A204.1 (cell line): ENCODE data around the gene SH3BP5.

Source experiments
- FAIRE-seq: peaks from 2 replicates; lab custom pipeline; 2012; peaks lifted over from hg19 to GRCh38; lab: Jason Lieb, UNC

SH3BP5 gene

GRCh38 chr3:15297608-15298350 lies 34.6 kb downstream of the SH3BP5 start:
- no peak for FAIRE-seq

DNA sequence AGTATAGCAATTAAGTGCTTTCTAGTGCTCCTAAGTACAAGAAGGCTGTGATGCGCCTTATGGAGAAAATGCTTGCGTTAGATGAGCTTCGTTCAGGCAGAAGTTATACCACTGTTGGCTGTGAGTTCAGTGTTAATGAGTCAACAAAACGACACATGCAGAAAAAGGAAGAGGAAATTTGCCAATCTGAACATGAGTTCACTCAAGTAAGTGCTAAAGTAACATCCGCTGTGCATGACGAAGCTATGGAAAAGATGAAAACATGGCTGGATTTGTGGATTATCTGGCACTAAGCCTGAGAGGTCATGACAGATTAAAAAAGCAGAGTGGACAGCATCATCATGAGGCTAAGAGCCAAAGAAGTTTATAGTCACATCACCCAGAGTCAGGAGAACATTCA lies 36.9 kb downstream of the SH3BP5 start:
- FAIRE-seq: no peak

- no peak for FAIRE-seq
These were observed 37.5 kb downstream of the SH3BP5 start for GRCh38 chr3:15294929-15295328.

- no peak for FAIRE-seq
These were observed 39.4 kb downstream of the SH3BP5 start for GRCh38 chr3:15292765-15293522.

DNA sequence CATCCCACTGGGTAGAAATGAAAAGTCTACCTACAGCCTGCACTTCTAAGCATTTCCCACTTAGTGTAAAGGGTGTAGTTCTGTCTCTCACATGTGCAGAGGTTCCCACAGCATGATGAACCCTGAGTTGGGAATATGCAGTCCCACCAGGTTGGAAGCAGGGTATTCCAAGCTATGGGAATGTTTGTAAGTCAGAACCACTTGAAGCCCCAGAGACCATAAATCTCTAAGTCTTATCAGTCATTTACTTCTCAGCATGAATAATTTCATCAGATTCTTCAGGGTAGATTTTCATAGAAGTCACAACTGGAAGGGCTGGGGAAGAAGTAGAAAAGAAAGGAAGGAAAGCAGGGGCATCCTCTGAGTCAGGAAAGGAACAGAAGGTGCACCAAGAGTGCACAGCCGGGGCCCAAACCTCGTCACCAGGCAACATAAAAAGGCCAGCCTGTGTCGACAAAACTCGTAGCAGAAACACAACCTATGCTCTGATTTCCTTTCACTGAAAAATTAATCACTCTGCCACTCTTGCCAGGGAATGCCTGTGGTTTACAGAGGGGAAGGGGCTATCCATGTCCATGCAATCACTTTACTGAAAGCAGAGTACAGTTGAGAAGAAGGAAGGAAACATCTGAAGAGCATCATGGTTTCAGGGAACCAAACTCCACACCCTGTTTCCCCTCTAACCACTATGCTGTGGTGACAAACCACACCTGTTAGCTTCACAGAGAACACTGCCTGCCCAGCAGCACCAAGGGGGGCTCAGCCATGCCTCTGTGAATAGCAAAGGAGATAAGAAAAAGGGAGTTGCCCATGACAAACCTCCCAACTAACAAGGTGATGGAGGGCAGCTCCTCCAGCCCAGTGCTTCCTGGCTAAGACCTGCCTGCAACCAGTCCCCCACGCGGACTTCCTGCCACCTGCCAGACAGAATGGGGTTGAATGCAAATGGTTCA lies 40.5 kb downstream of the SH3BP5 start:
- no peak for FAIRE-seq

GRCh38 chr3:15290736-15291135 lies 41.6 kb downstream of the SH3BP5 start:
- FAIRE-seq: no peak

DNA sequence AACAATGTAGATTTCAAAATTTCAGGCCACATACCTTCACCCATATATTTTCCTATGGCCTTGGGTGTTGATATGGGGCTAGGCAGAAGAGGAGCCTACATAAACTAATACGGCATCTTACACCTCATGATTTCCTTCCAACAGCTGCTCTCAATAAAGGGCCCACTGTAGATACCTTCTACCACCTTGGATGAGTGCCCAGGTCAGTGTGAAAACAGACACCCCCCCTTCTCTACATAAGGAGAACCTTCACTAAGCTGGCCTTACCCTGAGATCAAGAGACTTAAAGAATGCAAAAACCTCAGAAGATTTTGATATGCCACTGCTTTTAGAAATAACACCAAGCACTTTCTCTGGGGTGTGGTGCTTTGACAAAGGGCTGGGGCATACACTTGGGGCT lies 42.7 kb downstream of the SH3BP5 start:
- FAIRE-seq: no peak

- no peak for FAIRE-seq
These were observed 43.9 kb downstream of the SH3BP5 start for GRCh38 chr3:15288331-15289035.

- no peak for FAIRE-seq
These were observed 44.6 kb downstream of the SH3BP5 start for GRCh38 chr3:15287565-15288330.

GRCh38 chr3:15286022-15286421 lies 46.4 kb downstream of the SH3BP5 start:
- FAIRE-seq: no peak

DNA sequence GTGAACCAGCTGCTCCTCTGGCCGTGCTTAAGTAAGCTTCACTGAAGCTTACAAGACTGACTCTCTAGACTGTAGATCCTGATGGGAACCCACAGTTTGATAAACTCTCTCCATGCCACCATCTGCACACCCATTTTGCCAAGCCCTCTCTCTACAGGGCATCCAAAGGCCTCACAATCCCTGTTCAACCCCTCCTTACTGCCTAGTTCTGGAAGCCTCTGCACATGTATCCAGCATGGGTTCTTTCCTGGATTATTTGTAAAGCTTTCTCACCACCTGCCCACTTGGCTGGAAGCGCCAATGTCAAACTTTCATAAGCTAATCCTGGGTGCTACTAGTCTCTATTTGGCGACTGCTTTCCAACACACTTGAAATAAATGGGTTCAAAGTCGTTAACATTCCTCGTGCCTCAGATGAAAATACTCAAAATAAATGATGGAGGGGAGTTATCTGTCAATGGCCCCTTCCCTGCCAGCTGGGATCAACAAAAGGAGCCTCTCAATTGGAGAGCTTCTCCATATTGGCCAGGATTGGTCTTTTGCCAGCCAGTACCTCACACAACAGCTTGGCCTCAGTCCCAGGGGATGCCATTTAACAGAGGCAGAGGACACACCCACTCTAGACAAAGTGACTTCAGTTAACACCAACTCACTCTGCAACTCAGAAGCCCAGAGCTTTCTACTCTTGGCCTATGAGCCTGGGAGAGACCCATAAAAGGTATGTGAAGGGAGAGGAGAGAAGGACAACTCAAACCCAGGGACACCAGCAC lies 48.1 kb downstream of the SH3BP5 start:
- no peak for FAIRE-seq

- no peak for FAIRE-seq
These were observed 48.7 kb downstream of the SH3BP5 start for GRCh38 chr3:15283702-15284101.

DNA sequence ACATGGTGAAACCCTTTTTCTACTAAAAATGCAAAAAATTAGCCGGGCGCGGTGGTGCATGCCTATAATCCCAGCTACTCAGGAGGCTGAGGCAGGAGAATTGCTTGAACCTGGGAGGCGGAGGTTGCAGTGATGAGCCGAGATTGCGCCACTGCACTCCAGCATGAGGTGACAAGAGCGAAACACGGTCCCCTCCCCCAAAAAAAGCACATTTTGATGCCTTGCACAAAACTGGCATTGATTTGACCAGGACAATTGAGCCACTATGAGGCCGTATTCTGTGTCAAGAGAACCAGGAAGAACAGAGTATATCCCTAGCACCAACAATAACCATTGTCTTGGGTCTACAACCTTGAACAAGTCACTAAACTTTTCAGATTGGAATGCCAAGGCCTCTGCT lies 50.6 kb downstream of the SH3BP5 start:
- no peak for FAIRE-seq

DNA sequence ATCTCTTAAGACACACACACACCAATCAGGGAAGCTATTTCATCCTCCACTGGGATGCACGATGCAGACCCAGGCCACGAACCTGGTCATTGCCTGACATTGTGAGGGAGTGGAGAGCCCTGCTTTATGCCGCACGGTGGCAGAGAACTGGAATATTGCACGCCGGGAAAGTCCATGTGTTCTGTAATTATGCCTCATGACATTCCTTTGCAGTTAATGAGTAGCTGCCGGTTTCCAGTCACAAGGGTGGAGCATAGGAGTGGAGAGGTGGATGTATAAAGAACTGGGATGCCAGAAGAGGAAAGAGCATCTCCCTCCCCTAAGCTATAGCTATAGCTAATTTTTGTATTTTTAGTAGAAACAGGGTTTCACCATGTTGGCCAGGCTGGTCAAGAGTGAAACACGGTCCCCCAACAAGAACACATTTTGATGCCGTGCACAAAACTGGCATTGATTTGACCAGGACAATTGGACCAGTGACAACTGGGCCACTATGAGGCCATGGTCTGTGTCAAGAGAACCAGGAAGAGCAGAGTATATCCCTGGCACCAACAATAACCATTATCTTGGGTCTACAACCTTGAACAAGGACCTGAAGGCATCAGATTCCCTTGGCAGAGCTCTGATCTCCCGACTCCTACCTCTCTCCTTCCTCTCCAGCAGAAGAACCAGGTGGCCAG lies 51.4 kb downstream of the SH3BP5 start:
- FAIRE-seq: no peak

DNA sequence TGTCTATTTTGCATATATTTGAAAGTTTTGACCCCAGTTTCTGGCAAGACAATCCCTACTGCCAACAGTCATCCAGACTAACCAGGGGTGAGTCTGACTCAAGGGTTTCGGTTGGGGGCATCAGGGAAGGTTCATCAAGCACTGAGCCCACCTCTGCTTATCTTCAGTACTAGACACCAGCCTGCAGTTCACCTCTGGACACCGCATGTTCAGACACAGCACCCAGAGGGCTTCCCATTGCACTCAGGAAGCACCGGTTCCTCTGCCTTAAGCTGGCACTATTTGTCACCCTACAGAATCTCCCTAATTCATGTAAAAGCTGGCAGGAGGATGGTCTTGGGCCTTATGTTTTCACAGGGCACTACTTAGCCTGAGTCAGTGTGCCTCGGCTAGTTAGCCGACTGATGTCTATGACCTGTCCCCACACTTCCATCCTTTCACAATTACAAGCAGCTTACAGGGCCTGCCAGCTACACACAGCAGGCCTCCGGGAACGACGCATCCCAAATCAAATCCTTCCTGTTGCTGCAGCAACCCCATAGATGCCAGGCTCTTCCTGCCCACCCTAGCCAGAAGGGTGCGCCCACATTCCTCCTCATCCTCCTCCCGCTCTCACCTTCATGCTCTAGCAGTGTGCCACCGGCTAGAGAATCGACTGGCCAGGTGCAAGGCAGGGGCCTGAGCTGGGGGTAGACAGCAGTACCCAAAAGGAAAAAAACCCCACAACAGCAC lies 52.5 kb downstream of the SH3BP5 start:
- FAIRE-seq: no peak

- no peak for FAIRE-seq
These were observed 53.2 kb downstream of the SH3BP5 start for GRCh38 chr3:15279205-15279604.

DNA sequence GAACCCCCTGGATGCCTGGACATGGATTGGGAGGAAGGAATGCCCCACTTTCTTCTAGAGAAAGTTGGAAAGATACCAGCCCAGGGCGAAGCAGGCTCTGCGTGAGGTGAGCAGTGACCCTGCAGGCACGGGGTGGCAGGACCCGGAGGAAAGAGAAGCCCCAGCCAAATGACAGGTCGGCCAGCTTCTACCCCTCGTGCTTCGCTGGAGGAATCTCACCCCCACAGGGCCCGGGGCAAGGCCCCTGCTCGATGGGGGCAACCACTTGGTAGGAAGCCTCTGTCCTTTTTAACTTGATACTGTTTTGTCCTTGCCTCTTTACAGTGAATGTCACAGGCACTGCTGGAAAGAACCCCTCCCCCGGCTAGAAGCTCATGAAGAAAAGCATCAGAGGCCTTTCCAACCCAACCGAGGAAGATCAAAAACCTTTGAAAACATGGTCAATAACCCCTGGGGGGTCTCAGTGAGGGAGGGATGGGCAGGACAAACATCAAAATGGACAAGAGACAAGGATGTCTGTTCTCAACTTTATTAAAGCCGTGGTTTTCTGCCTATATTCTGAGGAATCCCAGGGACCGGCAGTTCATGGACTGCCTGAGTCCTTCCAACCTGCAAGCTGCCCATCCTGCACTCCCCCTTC lies 54.4 kb downstream of the SH3BP5 start:
- no peak for FAIRE-seq

- no peak for FAIRE-seq
These were observed 56.2 kb downstream of the SH3BP5 start for GRCh38 chr3:15276028-15276724.
